Amniotic epithelial cell (primary cell): ENCODE measurements around the gene ACADVL.
"Not testable (repeated sequence)": the region's sequence is repeated elsewhere in the genome, so short reads cannot be mapped to it uniquely, and the experiment has no call there.

Experiments
- DNase-seq: peaks from one replicate; pipeline ENCODE4 v3.0.0-alpha.2; 2010; ENCODE audit warnings: low read depth

The ACADVL gene

DNA sequence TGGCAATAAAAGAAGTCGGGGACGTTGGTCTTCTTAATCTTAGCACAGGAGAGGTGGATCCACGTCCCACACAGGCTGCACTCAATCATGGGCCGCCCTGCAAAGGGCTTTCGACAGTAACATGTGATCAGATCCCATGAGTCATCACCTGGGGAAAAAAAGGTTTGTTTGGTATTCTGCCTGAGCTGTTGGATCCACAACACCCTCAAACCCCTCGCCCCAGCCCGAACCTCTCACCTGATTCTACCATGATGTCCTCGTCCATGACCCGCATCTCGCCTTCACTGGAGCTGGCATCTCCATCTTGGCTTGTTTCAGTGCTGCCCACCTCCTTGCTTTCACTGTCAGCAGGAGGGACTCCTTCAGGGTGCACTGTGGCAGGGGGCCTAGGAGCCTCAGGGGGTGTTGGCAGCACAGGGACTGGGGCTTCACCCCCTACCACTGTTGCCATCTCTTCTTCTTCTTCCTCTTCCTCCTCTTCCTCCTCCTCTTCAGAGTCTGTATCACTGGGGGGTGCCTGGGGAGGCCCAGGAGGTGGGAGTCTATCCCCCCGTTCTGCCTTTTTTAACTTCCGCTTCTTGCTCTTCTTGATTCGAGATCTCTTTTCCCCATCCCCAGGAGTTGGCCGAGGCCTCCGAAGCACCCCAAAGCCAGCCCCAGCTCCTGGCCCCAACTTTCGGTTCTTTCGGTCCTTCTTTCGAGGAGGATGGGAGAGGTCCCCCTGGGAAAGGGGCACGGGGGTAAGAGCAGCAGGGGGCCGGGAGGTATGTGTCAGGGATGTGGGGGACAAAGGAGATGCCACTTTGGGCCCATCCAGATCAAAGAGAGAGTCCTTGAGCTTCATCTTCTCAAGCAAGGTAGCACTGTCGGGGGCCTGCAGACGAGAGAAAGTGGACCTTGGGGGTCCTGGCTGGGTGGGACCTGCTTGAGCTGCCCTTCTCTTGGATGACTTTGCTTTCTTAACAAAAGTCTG lies 16.2 kb downstream of the ACADVL start:
- peak; percentile 66 for DNase-seq

DNA sequence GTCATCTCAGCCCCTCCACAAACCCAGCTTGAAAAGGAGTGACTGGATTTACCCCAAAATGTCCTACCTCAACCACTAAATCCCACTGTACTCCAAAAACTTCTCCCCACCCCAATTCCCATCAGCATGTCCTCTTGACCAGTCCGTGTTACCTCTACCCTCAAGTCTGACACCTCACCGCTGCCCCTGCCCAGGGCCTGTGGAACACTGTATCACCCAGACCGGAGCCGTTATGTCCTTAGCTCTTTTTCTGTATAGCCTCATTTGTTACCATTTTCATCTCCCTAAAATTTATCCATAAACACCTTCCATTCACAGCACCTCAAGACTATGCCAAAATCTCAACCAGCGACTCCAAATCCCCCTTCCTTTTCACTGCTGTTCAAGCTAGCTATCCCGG lies 17.1 kb downstream of the ACADVL start:
- DNase-seq = no peak

DNA sequence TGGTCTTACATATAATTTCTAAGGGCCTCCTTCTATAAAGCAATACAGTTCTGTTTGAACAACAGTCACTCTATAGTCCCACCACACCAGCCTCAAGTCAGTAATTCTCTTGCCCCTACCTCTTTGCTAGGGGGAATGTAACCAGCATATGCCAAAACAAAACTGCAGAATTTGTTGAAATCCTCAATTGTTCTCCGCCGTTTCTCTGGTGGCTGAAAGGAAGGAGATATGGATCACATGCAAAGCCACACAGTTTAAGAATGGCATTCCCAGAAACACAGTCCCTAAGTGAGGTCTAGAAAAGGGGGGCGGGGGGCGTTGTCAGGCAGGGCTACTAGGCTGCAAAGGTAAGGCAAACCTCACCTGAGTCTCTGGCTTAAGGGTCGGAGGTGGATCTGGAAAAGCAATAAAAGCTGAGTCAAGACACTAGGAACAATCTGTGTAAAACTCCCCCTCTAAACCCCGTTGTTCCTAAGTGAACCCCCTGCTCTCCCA lies 17.6 kb downstream of the ACADVL start:
- no peak for DNase-seq

DNA sequence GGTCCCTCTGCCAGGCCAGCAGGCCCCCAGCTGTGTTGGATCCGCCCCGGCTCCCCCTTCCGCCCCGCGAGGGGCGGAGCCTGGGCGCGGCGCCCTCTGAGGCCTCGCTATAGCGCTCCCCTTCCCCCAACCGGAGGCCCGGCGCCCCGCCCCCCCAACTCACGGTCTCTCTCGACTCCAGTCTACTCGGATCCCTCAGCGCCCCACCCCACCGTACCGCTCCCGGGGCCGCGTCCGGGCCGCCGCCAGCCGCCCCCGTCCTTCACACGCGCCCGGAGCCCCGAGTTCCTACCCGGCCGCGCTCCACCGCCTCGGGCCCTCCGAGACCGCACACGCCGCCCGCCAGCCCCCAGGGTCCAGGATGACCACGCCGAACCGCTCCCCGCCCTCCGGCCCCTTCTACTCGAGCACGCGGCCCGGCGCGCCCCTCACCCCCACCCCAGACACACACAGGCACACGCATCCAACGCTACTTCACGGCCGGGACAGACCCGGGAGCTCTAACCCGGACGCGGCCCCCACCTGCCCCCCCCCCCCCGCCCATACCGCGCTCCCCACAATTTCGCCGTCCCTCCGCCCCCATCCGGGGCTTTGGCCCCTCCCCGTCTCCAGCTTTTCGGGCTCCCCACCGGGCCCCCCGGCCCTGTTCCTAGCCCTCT lies 18.2 kb downstream of the ACADVL start:
- peak; percentile 55 for DNase-seq

DNA sequence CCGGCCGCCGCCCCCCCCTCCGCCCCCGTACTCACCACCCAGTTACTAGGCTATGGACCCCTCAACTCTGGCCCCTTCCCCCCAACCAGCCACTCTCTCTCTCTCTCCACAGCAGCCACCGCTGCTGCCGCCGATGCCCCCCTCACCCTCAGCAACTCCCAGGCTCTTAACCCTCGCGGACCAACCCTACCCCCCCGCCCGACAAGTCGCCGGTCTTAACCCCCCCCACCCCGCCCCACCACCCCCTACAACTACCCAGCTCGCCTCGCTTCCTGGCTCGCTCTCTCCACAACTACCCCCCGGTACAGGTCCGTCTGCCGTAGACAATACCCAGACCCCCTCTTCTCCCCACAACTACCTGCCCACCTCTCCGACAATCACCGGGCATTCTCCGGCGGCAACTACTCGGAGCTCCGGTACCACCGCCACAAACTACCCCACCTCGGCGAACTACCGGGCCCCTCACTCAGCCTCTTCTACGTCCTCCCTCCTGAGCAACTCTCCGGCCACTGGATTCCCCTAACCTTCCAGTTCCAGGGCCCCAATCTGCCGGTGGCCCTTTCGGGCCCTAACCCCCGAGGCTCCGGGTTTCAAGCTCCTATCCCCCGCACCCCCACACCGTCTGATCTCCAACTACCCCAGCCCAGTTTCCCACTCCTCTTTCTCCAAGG lies 18.8 kb downstream of the ACADVL start:
- peak; percentile 36 for DNase-seq

DNA sequence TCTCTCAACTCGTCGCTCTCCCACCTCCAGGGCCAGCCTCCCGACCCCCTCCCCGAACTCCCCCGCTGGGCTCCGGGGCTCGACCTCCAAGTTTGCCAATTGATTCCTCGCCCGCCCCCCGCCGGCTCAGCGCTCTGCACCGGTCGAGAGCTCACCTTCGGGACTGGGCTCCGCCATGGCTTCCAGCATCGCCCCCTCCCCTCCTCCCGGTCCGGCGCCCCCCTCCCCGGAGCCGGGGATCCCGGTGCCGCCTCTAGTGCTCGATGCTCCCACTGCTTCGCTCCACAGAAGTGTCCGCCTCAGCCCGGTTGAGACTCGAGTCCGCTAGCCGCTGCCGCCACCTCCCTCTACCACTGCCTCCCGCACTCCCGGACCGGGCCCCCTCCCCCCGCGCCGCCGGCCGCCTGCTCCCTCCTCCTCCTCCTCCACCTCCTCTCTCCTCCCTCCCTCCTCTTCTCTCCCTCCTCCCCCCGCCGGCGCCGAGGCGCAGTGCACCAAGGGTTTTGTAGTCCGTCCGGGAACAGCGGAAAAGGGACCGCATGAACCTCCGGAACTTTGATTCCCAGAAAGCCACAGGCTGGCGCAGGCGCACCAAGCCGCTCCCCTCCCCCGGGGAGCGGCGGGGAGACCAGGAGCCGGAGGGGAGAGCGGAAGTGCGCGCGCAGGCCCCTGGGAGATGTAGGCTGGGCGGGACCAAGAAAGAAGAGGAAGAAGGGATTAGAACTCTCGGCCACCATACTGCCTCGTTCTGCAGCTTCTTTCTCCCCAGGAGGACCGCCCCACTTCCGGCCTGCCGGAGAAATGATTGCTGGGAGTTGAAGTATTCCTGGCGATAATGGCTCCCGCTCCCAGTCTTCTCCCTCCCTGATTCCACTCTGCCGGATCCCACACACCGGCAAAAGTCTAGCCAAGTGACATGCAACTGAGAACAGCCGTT lies 19.6 kb downstream of the ACADVL start, which contains the start of gene PHF23:
PHF23 (minus strand) TSS at position 367 of the 937 bp plus-strand sequence; CDS start at position 189, 178 bp downstream.
- peak; percentile 99 for DNase-seq

DNA sequence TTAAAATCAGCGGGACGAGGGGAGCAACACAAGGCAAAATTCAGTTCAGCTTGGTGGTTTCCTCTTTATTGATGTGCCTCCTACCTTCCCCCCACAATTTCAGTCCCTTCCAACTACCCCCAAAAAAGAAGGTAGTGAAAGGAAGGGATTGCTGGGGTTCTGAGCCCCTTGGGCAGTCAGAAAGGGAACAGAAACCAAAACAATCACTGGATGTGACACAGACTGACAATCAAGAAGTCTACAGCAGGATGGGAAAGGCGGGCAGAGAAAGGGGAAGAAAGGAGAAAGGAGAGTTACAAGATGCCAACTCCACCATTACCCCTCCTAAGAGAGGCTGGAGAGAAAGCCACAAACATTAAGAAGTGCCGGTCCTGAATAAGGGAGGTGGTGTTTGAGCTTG lies 20.6 kb downstream of the ACADVL start:
- no peak for DNase-seq

DNA sequence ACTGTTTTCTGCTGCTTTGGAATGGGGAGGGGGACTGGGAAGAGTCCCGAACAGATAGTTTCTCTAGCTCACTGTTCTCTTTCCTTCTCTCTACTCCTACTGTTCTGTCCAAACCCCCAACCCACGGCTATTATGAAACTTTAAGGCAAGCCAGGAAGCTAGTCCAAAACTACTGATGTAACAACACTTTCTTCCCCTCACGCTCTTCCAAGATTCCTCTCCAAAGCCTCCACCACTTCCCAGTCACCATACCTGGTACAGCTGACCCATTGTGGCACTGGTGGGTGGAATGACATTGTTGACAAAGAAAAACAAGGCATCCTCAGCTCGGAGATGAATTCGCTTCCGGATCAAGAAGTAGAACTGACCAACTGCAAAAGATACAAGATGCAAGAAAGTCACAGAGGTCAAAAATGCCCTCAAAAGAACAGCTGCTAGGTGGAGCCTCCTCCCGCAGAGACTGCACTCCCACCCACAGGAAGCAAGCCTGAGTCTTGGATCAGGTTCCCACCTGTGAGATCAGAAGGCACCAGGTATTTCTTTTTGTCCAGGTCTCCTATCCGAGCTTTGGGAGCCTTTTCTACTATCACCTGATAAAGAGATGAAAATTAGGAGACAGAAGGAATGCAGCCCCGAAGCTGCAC lies 21.5 kb downstream of the ACADVL start:
- no peak for DNase-seq

DNA sequence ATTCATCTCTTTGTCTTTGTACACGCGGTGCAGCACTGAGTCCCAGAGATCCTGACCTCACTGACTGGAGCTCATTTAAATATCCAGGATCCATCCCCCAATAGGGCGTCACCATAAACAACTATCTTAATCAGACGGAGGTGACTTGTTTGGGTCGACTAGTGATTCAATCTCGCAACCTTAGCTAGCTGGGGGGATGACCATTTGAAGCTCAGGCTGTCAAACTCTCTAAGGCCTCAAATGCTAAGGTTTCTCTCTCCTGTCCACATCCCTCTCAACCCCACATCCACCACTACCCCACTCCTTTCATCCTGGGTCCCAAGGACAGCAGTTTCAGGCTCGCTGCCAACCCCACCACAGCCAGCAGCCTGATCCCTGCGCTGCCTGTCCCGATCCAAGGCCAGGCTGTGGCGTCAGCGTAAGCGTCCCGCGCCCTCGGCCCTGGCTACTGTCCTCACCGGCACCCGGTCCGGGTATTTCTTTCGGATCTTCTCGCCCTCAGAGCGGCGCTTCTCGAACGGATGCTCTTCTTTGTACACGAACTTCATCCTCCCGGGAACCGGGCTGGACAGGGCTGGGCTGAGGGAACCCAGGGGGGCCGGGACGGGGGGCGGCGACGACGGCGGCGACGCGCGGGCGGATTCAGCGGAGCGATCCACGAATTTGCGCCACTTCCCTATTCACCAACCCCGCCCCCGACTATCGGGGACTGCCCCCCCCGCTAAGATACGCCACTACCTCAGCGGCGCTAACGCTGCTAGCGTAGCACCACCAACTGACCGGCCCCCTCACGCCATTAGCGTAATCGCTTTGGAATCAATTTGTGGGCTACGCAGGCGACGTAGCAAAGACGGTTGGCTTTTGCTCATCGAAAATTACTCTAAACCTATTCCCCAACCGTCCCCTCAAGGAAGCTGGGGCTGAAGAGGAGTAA lies 22.3 kb downstream of the ACADVL start, which contains the start of gene GABARAP:
GABARAP (minus strand) TSS at position 667 of the 934 bp plus-strand sequence; CDS start at position 548, 119 bp downstream.
- DNase-seq = peak; percentile 88

DNA sequence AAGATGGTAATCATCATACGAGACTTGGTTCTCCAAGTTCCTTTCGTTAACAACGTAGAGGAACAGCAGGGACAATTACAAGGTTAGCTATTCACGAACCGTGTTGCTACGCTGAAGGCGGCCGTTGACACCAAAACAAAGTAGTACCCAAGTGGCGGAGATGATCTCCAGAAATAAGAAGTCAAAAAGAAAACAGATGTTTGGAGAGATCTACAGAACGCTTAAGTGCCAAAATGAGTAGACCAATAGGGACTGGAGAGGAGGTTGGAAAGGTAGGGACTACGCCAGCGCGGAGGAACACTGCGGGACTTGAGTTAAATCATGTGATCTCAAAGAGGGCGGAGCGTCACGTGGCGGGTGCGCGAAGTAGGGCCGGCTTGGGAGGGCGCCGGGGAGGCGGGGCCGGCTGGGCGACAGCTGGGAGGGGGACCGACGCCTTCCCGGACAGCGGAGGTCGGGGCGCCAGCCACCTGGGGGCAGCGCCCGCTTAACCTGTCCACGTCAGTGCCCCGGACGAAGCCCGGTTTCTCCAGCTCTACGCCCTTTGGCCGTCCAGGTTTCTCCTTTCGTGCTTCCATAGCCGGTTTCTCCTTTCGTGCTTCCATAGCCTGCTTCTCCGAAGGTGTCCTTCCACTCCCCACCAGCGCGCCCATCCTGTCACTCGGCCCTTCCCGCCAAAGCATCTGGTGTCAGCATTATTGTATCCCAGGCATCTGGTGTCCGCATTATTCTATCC lies 23.1 kb downstream of the ACADVL start:
- peak; percentile 95 for DNase-seq

DNA sequence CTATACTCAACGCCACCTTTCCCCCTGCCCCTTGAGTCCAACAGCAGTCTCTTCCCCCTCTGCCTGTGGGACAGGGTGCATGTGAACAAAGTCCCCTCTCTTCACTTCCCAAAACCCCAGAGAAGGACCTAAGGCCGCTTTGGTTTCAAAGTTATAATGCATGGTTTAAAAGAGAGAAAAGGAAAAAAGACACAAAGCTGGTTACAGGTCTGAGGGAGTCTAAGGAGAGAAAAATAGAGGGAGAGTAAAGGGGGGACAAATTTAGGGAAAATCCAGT lies 23.7 kb downstream of the ACADVL start:
- DNase-seq = no peak

DNA sequence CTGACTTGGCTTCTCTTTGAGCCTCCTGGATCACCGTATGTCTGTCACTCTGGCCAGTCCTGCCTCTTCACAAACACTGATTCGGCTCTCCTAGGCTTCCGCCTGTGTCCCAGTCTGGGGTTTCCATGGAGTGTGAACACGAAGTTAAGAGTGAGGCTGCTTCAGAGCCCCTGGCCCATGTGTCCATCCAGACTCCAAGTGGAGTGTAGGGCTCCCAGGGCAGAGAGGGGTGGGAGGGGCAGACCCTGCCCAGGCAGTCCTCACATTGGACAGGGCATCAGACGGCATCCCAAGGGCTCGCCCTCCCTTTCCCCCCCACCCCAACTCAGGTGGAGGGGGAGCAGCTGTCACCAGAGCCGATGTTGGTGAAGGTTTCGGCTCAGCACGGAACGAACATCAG lies 24.1 kb downstream of the ACADVL start:
- not testable (repeated sequence) for DNase-seq

DNA sequence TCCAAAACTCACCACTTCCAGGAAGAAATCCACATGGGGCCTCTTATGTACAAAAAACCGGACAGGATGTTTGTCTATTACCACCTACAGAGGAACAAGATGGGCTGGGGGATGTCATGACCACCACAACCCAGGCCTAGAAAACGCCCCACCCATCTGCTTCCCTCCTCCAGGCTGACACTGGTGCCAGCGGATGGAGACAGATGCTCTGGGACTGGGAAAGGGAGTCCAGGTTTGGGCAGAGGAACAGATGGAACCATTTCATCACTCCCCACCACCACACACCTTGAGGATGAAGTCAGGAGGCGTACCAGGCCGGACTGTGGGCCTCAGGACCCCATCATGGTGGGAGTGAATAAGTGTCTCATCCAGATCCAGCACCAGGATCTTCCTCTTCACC lies 27.0 kb downstream of the ACADVL start:
- no peak for DNase-seq

DNA sequence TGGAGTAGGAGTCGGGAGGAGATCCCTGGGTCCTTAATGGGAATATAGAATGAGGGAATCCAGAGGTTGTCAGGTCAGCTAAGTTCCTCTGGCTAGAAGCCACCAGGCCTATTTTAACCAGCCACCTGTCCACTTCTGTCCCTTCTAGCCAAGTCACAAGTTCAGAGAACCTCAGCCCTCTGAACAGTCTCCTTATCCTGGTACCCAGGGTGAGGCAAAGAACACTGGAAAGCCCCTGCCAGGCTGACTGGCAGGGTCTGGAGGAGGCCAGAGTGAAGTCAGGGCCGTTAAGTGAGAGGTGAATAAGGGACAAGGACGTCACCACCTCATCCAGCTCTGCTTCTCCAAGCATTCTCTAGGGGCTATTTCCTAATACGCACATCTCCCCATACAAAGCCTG lies 29.1 kb downstream of the ACADVL start:
- no peak for DNase-seq

DNA sequence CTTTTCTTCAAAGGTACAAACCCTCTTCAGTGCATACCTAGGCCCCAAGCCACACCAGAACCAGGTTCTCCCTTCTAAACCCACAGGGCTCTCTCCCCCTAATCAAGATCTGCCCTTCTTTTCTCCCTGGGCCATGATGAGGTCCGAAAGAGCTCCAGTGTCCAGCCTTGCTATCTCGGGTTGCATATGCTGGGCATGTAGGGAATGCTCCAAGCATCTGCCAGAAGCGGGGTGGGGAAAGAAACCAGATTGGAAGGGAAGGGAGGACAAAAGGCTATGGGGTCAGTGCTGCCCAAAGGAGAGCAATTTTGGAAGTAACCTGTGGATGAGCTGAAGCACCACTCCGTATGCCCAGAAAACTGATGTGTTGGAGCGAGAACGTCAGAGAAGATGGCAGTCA lies 29.5 kb downstream of the ACADVL start:
- DNase-seq = no peak

DNA sequence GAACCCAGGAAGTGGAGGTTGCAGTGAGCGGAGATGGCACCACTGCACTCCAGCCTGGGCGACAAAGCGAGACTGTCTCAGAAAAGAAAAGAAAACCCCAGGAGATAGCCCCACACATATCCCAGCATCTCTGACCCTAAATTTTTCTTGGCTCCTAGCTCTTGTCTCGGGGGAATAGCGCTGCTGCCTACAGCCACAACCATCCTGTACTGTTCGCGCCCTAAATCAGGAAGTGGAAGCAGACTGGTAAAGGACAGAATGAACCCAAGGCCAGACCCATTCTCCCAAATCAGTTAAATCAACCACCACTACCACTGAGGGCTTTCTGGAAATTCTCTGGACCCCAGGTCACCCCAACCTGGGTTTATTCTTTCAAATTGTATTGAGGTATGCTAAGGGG lies 30.1 kb downstream of the ACADVL start:
- no peak for DNase-seq

DNA sequence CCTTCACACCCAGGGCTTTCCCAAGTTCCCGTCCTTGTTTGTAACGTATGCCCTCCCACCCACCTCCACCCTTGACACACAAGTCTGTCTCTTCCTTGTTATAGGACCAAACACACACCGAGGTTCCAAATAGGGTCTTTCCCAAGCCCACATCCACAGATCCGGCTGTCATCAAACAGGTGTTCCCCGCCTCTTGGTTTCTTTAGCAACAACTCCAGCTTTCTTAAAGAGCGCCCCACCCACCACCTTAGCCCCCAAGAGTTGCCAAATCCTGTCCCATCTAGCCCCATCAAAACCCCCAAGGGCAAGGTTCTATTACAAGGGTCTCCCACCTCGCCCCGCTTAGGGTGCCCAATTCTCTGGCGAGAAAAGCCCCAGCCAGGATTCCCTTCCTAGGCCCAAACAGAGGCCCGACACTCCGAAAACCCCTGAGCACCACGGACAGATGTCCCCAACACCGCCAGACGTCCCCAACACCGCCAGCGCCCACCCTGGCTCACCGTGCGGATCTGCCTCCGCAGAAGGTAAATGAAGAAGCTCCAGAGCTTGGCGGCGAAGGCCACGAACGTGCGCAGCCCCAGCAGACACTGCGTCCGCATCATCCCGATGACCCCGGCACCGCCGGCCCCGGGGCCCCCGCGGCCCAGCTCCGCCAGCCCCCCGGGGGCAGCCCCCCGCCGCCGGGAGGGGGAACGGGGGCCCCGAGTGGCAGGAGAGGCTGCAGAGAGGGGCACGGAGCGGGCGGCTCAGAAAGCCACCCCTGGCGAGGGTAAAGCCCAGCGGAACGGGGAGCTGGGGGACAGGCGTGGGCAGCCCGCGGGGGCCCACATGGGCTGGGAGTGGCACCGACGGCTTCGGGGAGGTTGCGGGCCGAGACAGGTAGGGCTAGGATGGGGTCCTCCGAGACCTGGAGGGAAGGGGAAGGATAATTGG lies 31.2 kb downstream of the ACADVL start:
- no peak for DNase-seq

DNA sequence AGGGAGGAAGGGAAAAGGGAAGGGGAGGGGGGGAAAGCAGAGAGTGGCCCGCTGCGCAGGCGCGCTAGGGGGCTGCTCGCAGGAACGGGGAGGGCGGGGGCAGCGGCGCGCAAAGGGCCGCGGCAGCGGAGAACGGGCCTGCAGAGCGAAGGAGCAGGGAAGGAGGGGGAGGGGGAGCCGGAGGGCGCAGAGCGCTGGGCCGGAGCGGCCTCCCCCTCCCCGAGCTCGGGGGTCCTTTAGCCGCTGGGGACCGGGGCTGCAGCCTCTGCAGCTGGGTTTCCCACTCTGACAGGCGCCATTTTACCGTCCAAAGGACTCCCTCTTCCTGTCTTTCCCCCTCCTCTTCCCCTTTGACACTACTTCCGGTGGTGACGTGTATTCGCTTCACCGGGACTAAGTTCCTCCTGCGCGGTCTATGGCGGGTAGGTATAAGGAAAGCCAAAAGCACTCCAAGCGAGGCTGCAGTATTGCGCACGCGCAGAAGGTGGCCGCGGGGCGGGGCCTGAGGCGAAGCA lies 32.0 kb downstream of the ACADVL start, which contains the start of gene CTDNEP1:
CTDNEP1 (minus strand) TSS at position 74 of the 515 bp plus-strand sequence. CDS start 438 bp downstream, outside the sequence.
- DNase-seq = peak; percentile 100
